ENCODE measurements around the gene ARL16. TPM values are rescaled to one million over a fixed set of nuclear protein-coding genes. Genes with fewer than 3 reads are reported as not detected.

Gene ARL16
- total RNA-seq, 1 donor from 2014 or later: 29.4 TPM

- no peak for DNase-seq (ENCODE audit: low read depth)
Observed at GRCh38 chr17:81673561-81674258, 9.9 kb downstream of the ARL16 start.

- DNase-seq (ENCODE audit: low read depth): no peak
Observed at GRCh38 chr17:81672954-81673353, 10.6 kb downstream of the ARL16 start.

GRCh38 chr17:81672504-81672903 is 11.1 kb downstream of the ARL16 start:
- DNase-seq (ENCODE audit: low read depth): no peak

- no peak for DNase-seq (ENCODE audit: low read depth)
Observed at GRCh38 chr17:81667754-81668153, 15.8 kb downstream of the ARL16 start.

GRCh38 chr17:81666342-81667191 is 17.0 kb downstream of the ARL16 start, which contains the start of the genes CCDC137 and OXLD1:
TSS of gene CCDC137 (plus strand) at chr17:81666737. CDS start at chr17:81666767, 30 bp downstream.
TSS of gene OXLD1 (minus strand) at chr17:81666605. CDS start at chr17:81666577, 28 bp downstream.
- DNase-seq (ENCODE audit: low read depth): peak; percentile 96

GRCh38 chr17:81666092-81666341 is 17.6 kb downstream of the ARL16 start:
- DNase-seq (ENCODE audit: low read depth): no peak

- DNase-seq (ENCODE audit: low read depth): no peak
Observed at GRCh38 chr17:81665205-81666091, 18.1 kb downstream of the ARL16 start.

GRCh38 chr17:81664051-81664470 is 19.5 kb downstream of the ARL16 start:
- peak; percentile 64 for DNase-seq (ENCODE audit: low read depth)

GRCh38 chr17:81662002-81662401 is 21.6 kb downstream of the ARL16 start:
- DNase-seq (ENCODE audit: low read depth): no peak

GRCh38 chr17:81660441-81660840 is 23.2 kb downstream of the ARL16 start:
- DNase-seq (ENCODE audit: low read depth): no peak

GRCh38 chr17:81659038-81659437 is 24.6 kb downstream of the ARL16 start:
- no peak for DNase-seq (ENCODE audit: low read depth)

- no peak for DNase-seq (ENCODE audit: low read depth)
Observed at GRCh38 chr17:81656835-81657234, 26.8 kb downstream of the ARL16 start.

GRCh38 chr17:81656118-81656743 is 27.4 kb downstream of the ARL16 start, which contains the start of gene PDE6G:
TSS of gene PDE6G (minus strand) at chr17:81656542. CDS start at chr17:81653305, 3,237 bp downstream.
- no peak for DNase-seq (ENCODE audit: low read depth)

- DNase-seq (ENCODE audit: low read depth): no peak
Observed at GRCh38 chr17:81655378-81656117, 28.0 kb downstream of the ARL16 start.

- DNase-seq (ENCODE audit: low read depth): no peak
Observed at GRCh38 chr17:81652906-81653771, 30.5 kb downstream of the ARL16 start.

GRCh38 chr17:81651692-81652091 is 31.9 kb downstream of the ARL16 start:
- peak; percentile 65 for DNase-seq (ENCODE audit: low read depth)

- DNase-seq (ENCODE audit: low read depth): no peak
Observed at GRCh38 chr17:81650951-81651350, 32.6 kb downstream of the ARL16 start.

- no peak for DNase-seq (ENCODE audit: low read depth)
Observed at GRCh38 chr17:81648707-81649085, 34.9 kb downstream of the ARL16 start.

GRCh38 chr17:81648013-81648706 is 35.4 kb downstream of the ARL16 start:
- no peak for DNase-seq (ENCODE audit: low read depth)

Data from myocyte (in vitro differentiated cells).